GM06990 (cell line): Measurements from ENCODE around the gene SSBP4.

ENCODE experiments used
- DNase-seq: peaks from one replicate; pipeline ENCODE4 v3.0.0-alpha.2; 2011; ENCODE audit not compliant: insufficient read length; ENCODE audit errors: extremely low read depth
- H3K27me3 ChIP-seq: replicated peaks from 2 replicates; pipeline ENCODE4 v1.6.0; 2011; ENCODE audit warnings: low read length; ENCODE audit not compliant: control insufficient read depth, insufficient read depth
- H3K36me3 ChIP-seq: 2 replicates; pipeline ENCODE4 v1.5.1; 2011; ENCODE audit warnings: low read length; ENCODE audit not compliant: control insufficient read depth, insufficient read depth
- H3K4me3 ChIP-seq: replicated peaks from 2 replicates; pipeline ENCODE4 v1.5.1; 2011; ENCODE audit warnings: low read depth, mild to moderate bottlenecking, control low read depth, low read length
- CTCF ChIP-seq: IDR thresholded peaks from 2 replicates; pipeline ENCODE4 v1.5.1; 2011; ENCODE audit warnings: low read length, control low read depth, mild to moderate bottlenecking, inconsistent platforms; ENCODE audit not compliant: insufficient read depth, poor library complexity, severe bottlenecking

The SSBP4 gene

GRCh38 chr19:18478545-18479311 lies 59.5 kb downstream of the SSBP4 start:
- Histone ChIP-seq H3K4me3 (no peak overlapping the region), H3K36me3 (peaks cover 2% of the 10 kb centered on the region; the same call in 1 of the 2 replicates), H3K27me3 (no peaks in the 10 kb centered on the region)
- TF ChIP-seq CTCF = no peak
- DNase-seq = peak; percentile 67

- Histone ChIP-seq H3K4me3 (no peak overlapping the region), H3K27me3 (no peaks in the 10 kb centered on the region), H3K36me3 (no peaks in the 10 kb centered on the region)
- no peak for DNase-seq
- TF ChIP-seq CTCF = no peak
These were observed 61.0 kb downstream of the SSBP4 start for GRCh38 chr19:18480006-18480691.

GRCh38 chr19:18481505-18482222 lies 62.5 kb downstream of the SSBP4 start:
- DNase-seq = no peak
- Histone ChIP-seq H3K36me3 (no peaks in the 10 kb centered on the region), H3K27me3 (no peaks in the 10 kb centered on the region), H3K4me3 (no peak overlapping the region)
- no peak for TF ChIP-seq CTCF

GRCh38 chr19:18483119-18483890 lies 64.1 kb downstream of the SSBP4 start:
- no peak for TF ChIP-seq CTCF
- Histone ChIP-seq H3K27me3 (no peaks in the 10 kb centered on the region), H3K36me3 (peaks cover 5% of the 10 kb centered on the region), H3K4me3 (no peak overlapping the region)
- no peak for DNase-seq
